K562 (cell line): ENCODE data around the gene STK24. TPM values are rescaled to one million over a fixed set of nuclear protein-coding genes. Genes with fewer than 3 reads are reported as not detected.
A peak's percentile ranks its signal among the peaks of the same experiment; 100 is the strongest.

Experiments used
- E2F3 ChIP-seq: fragments of 250-450 bp; sonication (Bioruptor Pico); IDR thresholded peaks from 2 replicates; pipeline ENCODE4 v1.4.0; 2020; ENCODE audit warnings: mild to moderate bottlenecking
- HES1 ChIP-seq: fragments of 450-650 bp; IDR thresholded peaks from 2 replicates; pipeline ENCODE4 v1.6.1; 2016; ENCODE audit warnings: low read depth, mild to moderate bottlenecking, moderate library complexity
- HMBOX1 ChIP-seq: sonication (generic); IDR thresholded peaks from 2 replicates; pipeline ENCODE4 v1.6.1; 2016
- MYNN ChIP-seq, 2 experiments: sonication (generic); formaldehyde crosslinking in 1 of 2; IDR thresholded peaks; 2 replicates each; pipeline versions ENCODE4 v1.5.0 to v1.6.1; 2016 to 2020; ENCODE audit warnings: antibody characterized with exemption in 1 of 2, missing genetic modification reagents in 1 of 2
- NR2C2 ChIP-seq, 2 experiments: fragments of 200-800 bp in 1 of 2; sonication (Bioruptor generic) in 1 of 2; sonication (generic) in 1 of 2; formaldehyde crosslinking in 1 of 2; IDR thresholded peaks; 2 replicates each; pipeline versions ENCODE4 v1.6.1 to v1.8.0; 2016 to 2022; ENCODE audit warnings: mild to moderate bottlenecking in 1 of 2, missing compliant biosample characterization in 1 of 2, missing genetic modification characterization in 1 of 2, missing genetic modification reagents in 1 of 2
- TCF3 ChIP-seq: sonication (generic); formaldehyde crosslinking; IDR thresholded peaks from 2 replicates; pipeline ENCODE4 v1.4.0; 2020; ENCODE audit warnings: mild to moderate bottlenecking, missing genetic modification reagents
- TEAD1 ChIP-seq, 2 experiments: fragments of 450-650 bp in 1 of 2; sonication (generic) in 1 of 2; formaldehyde crosslinking; IDR thresholded peaks; 2 replicates each; pipeline versions ENCODE4 v1.4.0 to v1.8.0; 2020 to 2022; ENCODE audit warnings: mild to moderate bottlenecking in 2 of 2, missing genetic modification reagents in 1 of 2
- TFAP4 ChIP-seq: sonication (generic); formaldehyde crosslinking; IDR thresholded peaks from 2 replicates; pipeline ENCODE4 v1.8.0; 2022; ENCODE audit warnings: missing genetic modification reagents, mild to moderate bottlenecking, moderate library complexity, borderline replicate concordance
- ZKSCAN8 ChIP-seq: fragments of 200-800 bp; sonication (Bioruptor generic); IDR thresholded peaks from 2 replicates; pipeline ENCODE4 v1.6.1; 2016; ENCODE audit warnings: missing genetic modification characterization, missing compliant biosample characterization
- ZNF589 ChIP-seq: fragments of 200-800 bp; sonication (Bioruptor generic); IDR thresholded peaks from 2 replicates; pipeline ENCODE4 v1.6.1; 2016; ENCODE audit warnings: low read depth, missing genetic modification characterization, missing compliant biosample characterization
- polyA plus RNA-seq, 8 experiments: library from polyadenylated mRNA; depleted of rRNA in 4 of 8; stranded (reverse) in 5 of 8; unstranded in 3 of 8; fragments of >200 nt; fragmentation: Nextera tagmentation in 2 of 8; fragmentation: Illumina TruSeq in 1 of 8; extraction: Ambion mirVana in 2 of 8; extraction: Trizol in 1 of 8; gene quantifications; 2 replicates each; pipeline versions ENCODE4 v1.2.1 to v1.2.3, GENCODE V29; 2011 to 2014; ENCODE audit warnings: inconsistent platforms in 1 of 8, missing spikeins in 1 of 8
- total RNA-seq, 7 experiments: library from RNA; depleted of rRNA in 6 of 7; stranded (reverse); fragments of >200 nt in 6 of 7; fragmentation: Illumina TruSeq in 2 of 7; extraction: Trizol in 2 of 7; gene quantifications; 2 replicates each; pipeline versions ENCODE4 v1.2.1 to v1.2.3, GENCODE V29; 2011 to 2021; ENCODE audit warnings: low replicate concordance in 1 of 7
- TF ChIP-seq, protein P1 (sequence below): fragments of 450-650 bp; IDR thresholded peaks from 2 replicates; pipeline ENCODE4 v1.6.1; 2016; ENCODE audit warnings: mild to moderate bottlenecking, moderate library complexity

The STK24 gene
- total and polyA plus RNA-seq, 9 of the 15 experiments (the other 6 are each of a cell fraction or from before 2014, with no cell fraction given) = 3.8 to 78.4 (median 28.2) TPM

- peak; percentile 16; the same call in 1 of the 2 replicates for TF ChIP-seq HES1
- TF ChIP-seq MYNN (IDR thresholded peaks at IDR 0.05) = 0 out of 2 replicates have a peak, but pooled peaks have one; percentile 23
- TF ChIP-seq MYNN (CRISPR knock-in tag; IDR thresholded peaks at IDR 0.05) = no peak
- TF ChIP-seq TFAP4 = peak; percentile 52; the same call in 1 of the 2 replicates
- peak; percentile 85 for TF ChIP-seq HMBOX1
- no peak for TF ChIP-seq E2F3 (CRISPR knock-in tag)
- peak; percentile 81 for TF ChIP-seq ZNF589 (CRISPR knock-in tag)
- peak; percentile 90 for TF ChIP-seq TCF3
- TF ChIP-seq, protein P1, sequence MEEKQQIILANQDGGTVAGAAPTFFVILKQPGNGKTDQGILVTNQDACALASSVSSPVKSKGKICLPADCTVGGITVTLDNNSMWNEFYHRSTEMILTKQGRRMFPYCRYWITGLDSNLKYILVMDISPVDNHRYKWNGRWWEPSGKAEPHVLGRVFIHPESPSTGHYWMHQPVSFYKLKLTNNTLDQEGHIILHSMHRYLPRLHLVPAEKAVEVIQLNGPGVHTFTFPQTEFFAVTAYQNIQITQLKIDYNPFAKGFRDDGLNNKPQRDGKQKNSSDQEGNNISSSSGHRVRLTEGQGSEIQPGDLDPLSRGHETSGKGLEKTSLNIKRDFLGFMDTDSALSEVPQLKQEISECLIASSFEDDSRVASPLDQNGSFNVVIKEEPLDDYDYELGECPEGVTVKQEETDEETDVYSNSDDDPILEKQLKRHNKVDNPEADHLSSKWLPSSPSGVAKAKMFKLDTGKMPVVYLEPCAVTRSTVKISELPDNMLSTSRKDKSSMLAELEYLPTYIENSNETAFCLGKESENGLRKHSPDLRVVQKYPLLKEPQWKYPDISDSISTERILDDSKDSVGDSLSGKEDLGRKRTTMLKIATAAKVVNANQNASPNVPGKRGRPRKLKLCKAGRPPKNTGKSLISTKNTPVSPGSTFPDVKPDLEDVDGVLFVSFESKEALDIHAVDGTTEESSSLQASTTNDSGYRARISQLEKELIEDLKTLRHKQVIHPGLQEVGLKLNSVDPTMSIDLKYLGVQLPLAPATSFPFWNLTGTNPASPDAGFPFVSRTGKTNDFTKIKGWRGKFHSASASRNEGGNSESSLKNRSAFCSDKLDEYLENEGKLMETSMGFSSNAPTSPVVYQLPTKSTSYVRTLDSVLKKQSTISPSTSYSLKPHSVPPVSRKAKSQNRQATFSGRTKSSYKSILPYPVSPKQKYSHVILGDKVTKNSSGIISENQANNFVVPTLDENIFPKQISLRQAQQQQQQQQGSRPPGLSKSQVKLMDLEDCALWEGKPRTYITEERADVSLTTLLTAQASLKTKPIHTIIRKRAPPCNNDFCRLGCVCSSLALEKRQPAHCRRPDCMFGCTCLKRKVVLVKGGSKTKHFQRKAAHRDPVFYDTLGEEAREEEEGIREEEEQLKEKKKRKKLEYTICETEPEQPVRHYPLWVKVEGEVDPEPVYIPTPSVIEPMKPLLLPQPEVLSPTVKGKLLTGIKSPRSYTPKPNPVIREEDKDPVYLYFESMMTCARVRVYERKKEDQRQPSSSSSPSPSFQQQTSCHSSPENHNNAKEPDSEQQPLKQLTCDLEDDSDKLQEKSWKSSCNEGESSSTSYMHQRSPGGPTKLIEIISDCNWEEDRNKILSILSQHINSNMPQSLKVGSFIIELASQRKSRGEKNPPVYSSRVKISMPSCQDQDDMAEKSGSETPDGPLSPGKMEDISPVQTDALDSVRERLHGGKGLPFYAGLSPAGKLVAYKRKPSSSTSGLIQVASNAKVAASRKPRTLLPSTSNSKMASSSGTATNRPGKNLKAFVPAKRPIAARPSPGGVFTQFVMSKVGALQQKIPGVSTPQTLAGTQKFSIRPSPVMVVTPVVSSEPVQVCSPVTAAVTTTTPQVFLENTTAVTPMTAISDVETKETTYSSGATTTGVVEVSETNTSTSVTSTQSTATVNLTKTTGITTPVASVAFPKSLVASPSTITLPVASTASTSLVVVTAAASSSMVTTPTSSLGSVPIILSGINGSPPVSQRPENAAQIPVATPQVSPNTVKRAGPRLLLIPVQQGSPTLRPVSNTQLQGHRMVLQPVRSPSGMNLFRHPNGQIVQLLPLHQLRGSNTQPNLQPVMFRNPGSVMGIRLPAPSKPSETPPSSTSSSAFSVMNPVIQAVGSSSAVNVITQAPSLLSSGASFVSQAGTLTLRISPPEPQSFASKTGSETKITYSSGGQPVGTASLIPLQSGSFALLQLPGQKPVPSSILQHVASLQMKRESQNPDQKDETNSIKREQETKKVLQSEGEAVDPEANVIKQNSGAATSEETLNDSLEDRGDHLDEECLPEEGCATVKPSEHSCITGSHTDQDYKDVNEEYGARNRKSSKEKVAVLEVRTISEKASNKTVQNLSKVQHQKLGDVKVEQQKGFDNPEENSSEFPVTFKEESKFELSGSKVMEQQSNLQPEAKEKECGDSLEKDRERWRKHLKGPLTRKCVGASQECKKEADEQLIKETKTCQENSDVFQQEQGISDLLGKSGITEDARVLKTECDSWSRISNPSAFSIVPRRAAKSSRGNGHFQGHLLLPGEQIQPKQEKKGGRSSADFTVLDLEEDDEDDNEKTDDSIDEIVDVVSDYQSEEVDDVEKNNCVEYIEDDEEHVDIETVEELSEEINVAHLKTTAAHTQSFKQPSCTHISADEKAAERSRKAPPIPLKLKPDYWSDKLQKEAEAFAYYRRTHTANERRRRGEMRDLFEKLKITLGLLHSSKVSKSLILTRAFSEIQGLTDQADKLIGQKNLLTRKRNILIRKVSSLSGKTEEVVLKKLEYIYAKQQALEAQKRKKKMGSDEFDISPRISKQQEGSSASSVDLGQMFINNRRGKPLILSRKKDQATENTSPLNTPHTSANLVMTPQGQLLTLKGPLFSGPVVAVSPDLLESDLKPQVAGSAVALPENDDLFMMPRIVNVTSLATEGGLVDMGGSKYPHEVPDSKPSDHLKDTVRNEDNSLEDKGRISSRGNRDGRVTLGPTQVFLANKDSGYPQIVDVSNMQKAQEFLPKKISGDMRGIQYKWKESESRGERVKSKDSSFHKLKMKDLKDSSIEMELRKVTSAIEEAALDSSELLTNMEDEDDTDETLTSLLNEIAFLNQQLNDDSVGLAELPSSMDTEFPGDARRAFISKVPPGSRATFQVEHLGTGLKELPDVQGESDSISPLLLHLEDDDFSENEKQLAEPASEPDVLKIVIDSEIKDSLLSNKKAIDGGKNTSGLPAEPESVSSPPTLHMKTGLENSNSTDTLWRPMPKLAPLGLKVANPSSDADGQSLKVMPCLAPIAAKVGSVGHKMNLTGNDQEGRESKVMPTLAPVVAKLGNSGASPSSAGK = peak; percentile 30; the same call in 1 of the 2 replicates
- peak; percentile 45; the same call in 1 of the 2 replicates for TF ChIP-seq ZKSCAN8 (CRISPR knock-in tag)
- peak in 1 of 2 experiments; percentile 55; a peak in 2 of 4 replicates for TF ChIP-seq TEAD1 (CRISPR knock-in tag; IDR thresholded peaks at IDR 0.05)
- TF ChIP-seq NR2C2 (CRISPR knock-in tag; IDR thresholded peaks at IDR 0.05) = no peak
- peak; percentile 80 for TF ChIP-seq NR2C2 (tag; IDR thresholded peaks at IDR 0.05)
These were observed 67.4 kb downstream of the STK24 start (continued) for GRCh38 chr13:98509271-98510155.
